Effector CD8-positive, alpha-beta T cell (primary cell): Measurements from ENCODE around the gene ZSCAN26.
A peak's percentile ranks its signal among the peaks of the same experiment; 100 is the strongest.
"Not testable (repeated sequence)": the region's sequence is repeated elsewhere in the genome, so short reads cannot be mapped to it uniquely, and the experiment has no call there.

Experiments used
- DNase-seq: peaks from one replicate; lab custom pipeline; 2025; lab: John Stamatoyannopoulos, UW

The ZSCAN26 gene

DNA sequence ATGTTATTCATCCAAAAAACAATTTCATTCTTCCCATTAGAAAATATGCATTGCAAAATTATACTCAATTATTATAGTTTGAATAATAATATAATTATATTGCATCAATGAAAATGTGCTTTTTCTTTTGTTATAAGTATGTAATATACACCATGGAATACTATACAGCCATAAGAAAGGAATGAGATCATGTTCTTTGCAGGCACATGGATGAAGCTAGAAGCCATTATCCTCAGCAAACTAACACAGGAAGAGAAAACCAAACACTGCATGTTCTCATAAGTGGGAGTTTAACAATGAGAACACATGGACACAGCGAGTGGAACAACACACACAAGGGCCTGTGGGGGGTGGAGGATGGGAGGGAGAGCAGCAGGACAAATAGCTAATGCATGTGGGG is 9.9 kb upstream of the ZSCAN26 start:
- no peak for DNase-seq

DNA sequence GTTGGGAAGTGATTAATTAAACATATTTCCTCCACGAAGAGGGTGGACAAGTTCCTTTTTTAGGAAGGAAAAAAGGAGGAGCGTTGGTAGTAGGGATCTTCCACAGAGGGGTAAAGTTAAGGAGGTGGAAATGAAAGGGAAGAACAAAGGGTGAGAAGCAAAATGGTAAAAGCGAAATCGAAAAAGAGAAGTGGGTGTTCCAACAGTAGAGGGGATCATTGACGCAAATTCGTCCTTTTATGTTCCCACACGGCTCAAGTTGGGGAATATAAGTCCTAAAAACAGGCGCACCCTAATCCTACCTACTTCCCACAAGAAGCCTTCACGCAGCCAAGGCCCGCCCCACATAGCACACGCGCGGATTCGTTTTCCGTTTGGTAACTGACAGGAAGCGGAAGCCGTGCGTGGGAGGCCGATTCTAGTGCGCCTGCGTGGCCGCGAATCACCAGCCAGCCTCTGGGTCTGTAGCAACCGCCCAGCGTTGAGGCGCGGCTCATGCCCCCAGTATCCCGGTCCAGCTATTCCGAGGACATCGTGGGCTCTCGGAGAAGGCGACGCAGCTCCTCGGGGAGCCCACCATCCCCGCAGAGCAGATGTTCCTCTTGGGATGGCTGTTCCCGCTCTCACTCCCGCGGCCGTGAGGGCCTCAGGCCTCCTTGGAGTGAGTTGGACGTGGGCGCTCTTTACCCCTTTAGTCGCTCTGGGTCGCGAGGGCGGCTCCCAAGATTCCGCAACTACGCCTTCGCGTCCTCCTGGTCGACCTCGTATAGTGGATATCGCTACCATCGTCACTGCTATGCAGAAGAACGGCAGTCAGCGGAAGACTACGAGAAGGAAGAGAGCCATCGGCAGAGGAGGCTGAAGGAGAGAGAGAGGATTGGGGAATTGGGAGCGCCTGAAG is 7.8 kb upstream of the ZSCAN26 start, which contains the start of gene NKAPL:
Gene NKAPL (plus strand): TSS at position 421 of the 901 bp plus-strand sequence. CDS start 75 bp downstream, at position 496.
- peak; percentile 9 for DNase-seq

DNA sequence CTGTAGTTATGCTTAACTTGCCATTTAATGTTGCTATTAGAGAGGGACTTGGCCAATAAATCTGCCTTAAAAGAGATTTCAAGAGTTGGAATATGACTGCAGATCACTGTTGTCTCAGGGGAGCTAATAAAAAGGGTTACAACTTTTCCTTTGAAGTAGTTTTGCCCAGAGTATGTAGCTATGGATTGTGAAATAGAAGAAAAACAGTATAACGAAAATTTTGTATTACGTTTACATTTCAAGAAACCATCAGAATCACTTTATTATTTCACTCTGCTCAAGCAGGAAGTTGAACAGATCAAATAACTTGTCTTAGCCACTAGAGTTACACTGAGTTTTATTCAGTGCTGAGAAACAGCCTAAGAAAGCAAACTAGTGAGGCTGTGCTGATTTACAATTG is 3.0 kb upstream of the ZSCAN26 start:
- no peak for DNase-seq

DNA sequence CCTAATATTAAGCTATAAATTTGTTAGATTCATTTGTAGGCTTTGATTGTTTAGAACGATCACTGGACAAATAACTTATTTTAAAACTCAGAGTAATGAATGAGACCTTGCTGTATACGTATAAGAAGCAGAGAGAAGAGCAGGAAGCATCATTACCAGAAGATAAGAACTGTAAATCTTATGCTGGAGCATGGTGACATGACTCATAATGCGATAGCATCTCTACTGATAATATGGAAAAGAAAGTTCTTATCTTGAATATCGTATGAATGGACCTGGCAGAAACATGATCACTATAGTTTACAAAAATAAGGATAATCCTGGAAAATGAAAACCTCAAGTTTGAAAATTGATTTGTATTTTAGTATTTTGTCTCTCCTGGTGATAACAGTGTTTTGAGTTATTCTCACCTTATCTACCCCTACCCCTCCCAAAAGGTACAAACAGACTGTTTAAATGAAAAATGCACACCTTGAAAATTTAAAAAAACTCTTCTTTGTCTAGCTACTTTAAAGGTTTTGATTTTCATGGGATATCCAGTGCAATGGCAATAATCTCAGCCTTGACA is 2.0 kb upstream of the ZSCAN26 start:
- no peak for DNase-seq

DNA sequence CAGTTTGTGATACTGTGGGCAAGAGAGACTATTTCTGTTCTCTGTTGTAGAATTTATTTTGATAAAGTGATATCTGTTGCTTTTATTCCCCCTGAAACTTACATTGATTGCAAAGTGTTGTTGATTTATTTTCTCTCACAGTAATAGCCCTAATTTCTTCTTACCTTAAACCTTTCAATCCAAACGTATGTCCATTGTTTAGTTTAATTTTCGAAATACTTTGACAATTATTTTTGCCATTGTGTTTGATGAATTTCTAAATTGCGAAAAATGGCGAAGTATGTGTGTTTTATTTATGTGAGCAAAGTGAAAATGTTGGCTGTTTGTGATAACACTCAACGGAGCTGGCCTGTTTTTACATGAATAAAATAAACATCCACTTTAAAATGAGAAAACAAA is 381 bp upstream of the ZSCAN26 start:
- no peak for DNase-seq

DNA sequence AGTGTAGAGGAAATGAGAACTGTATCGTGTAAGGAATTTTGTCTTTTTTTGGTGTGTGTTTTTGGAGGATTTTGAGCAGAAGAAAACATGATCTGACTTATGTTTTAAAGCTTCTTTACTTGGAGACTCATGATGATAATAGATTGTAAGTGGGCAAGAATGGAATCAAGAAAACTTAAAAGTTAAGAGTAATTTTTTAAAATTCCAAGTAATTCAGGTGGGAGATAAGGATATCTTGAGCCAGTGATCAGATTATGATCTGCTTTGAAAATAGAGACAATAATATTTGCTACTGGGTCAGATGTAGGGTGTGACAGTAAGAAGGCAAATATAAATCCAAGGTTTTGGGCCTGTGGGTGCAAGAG is 734 bp downstream of the ZSCAN26 start:
- no peak for DNase-seq

DNA sequence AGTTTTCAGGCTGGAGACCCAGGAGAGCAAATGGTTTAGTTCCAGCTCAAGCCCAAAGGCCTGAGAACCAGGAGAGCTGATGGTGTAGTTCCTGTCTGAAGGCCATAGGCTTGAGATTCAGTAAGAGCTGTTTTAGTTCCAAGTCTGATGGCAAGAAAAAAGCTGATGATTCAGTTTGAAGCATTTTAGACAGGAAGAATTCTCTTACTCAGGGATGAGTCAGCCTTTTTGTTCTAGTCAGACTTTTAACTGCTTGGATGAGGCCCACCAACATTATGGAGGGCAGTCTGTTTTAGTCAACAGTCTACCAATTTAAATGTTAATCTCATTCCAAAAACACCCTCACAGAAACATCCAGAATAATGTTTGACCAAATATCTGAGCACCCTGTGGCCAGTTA is 2.5 kb downstream of the ZSCAN26 start:
- DNase-seq, result no peak

DNA sequence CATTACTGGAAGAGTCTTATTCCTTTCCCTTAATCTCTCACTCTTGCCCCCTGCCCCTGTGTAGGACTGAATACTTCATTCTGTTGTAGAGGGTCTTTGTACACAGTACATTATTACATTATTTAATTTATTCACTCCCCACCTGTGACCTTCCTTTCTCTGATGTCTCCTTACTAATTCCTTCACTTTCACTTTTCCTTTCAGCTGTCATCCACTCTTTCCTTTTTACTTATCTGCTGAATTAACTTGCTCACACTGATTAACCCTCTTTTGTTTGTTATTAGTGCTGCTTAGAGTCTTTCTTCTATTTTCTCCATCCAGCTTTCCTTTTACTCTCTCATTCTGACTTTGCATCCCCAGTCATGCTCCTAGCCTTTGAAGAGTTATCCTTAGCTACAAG is 7.9 kb downstream of the ZSCAN26 start:
- DNase-seq, result no peak

DNA sequence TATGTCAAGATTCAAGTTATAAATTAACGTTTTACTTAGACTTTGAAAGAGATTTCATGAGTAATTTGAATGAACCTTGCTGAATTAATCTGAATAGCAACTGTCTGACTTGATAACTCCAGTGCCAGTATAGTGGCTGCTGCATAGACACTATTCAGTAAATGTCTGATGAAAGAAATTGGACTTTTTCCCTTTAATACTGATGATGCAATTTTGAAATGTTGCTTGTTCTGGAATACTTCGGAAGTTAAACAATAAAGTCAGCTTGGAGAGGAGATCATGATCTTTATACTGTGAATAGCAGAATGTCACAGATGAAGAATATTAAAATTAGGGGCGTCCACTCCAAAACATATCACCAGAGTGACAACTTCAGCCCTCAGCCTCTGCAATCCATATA is 10.8 kb downstream of the ZSCAN26 start:
- no peak for DNase-seq

DNA sequence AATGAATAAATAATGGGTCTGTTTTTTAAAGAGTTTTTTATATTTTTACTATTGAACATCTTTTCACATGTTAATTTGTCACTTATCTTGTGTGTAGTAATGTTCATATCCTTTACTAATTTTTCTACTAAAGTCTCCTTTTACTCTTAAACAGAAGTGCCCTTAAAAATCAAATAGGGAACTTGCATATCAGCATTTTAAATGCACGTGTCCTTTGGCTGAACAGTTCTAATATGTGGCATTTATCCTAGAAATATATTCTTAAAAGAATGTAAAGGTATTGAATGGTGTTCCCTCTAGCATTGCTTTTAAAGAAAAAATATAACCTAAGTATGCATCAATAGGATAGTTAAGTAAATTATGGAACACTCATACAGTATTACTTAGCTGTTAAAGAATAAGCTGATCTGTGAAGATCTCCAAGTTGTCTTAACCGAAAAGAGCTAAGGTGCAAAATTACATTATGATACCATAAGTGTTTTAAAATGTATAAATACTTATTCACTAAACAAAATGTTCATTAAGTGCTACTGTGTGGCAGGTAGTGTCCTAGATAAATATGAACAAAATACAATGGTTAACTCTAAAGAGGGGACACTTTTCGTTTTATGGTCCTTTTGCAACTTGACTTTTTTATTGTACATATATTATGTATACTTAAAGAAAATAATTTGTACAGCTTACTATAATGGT is 13.8 kb downstream of the ZSCAN26 start:
- no peak for DNase-seq

DNA sequence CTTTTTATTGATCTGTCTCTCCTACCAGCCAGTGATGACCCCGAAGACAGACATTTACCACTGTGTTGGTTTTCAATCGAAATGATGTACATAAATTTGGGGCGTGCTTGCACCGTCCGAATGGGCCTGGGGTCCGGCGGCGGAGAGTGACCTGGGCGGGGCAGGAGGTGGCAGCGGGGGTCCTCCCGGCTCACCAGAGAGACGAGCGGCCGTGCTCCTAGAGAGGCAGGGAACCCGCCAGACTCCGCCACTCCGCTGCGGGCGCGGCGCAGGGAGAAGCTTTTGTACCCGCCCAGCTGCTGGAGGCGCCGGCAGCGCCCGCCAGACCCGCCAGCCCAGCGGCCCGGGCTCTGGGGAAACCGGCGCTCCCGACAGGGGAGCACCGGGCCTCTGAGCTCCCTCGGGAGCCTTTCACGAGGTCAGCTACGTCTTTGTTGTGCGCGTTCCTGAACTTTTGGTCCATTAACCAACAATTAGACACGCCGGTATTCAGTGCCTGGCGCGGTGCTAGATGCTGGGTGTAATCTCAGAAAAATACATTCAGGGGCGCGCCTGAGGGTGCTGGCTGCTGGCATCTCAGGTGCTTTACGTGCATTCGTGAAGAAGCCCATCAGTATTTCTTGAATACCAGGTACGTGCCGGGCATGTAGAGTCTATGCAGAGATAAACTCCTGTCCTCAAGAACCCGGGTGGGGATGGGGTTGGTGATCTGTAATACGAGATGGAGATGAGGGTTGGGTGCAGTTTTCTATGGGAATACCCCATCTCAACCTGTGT is 14.5 kb downstream of the ZSCAN26 start, which contains the start of gene PGBD1:
Gene PGBD1 (plus strand): TSS at position 285 of the 777 bp plus-strand sequence. CDS start 2,242 bp downstream, outside the sequence.
- peak; percentile 7 for DNase-seq

DNA sequence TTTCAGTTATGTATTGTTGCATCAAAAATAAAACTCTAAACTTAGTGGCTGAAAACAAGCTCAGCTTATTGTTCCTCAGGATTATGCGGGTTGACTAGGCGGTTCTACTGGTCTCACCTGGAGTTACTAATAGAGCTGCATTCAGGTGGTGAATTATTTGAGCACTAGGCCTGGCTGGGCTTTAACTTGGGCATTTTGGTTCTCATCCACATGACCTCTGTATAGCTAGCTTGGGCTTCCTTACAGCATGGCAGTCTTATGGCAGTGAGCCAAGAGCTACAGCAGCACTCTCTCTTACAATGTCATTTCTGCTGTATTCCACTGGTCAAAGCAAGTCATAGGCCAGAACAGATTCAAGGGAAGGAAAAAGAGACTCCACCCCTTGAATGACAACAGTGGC is 16.0 kb downstream of the ZSCAN26 start:
- no peak for DNase-seq

DNA sequence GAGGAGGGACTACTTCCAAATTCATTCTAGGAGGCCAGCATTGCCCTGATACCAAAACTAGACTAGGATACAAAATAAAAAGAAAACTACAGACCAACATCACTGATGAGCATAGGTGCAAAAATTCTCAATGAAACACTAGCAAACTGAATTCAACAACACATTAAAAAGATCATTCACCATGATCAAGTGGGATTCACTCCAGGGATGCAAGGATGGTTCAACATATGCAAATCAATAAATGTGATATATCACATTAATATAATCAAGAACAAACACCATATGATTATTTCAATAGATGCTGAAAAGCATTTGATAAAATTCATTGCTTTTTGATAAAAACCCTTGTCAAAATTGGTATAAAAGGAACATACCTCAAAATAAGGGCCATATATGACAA is 24.6 kb downstream of the ZSCAN26 start:
- DNase-seq, result no peak

DNA sequence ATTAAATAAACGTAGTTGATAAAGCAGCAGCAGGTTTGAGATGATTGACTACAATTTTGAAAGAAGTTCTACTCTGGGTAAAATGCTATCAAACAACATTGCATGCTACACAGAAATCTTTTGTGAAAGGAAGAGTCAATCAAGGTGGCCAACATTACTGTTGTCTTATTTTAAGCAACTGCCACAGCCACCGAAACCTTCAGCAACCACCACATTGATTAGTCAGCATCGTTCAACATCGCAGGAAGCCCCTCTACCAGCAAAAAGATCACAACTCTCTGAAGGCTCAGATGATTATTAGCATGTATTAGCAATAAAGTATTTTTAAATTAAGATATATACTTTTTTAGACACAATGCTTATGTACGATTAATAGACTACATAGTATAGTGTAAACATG is 28.4 kb downstream of the ZSCAN26 start:
- DNase-seq, result no peak

DNA sequence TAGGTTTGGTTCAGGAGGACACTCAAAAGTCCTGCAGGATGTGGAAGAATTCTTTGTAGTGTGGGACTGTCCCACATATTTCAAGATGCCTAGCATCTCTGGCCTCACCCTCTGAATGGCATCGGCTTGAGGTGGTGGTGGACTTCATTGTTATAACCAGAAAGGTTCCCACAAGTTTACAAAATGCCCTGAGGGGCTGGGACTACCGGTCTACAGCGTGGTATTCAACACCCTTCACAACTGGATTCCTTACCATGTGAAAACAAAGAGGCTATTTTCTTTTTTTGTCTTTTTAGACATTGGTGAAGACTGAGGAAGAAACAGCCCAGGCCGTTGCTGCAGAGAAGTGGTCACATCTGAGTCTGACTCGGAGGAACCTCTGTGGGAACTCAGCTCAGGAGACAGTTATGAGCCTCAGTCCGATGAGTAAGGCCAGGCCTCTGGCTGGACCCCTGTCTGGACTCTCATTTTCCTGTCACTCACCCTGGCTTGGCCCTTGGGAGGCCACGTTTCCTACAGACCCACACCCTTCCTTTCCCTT is 29.6 kb downstream of the ZSCAN26 start:
- DNase-seq, result no peak

DNA sequence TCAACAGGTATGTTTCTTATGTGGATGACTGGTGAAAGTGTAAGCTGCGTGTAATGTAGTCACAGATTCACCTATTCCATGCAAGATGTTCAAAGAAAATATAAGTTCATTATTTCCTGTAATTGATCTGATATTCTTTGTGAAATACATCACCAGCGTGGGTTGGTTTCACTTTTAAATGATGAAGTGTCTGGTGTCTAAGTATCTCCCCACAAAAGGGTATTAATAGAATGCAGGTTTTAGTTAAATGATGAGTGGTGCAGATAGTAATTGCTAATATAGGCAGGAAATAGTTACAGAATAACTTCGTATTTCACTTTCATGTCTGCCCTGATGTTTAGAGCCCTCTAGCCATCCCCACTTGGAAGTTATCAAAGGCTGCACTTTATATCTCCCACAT is 36.6 kb downstream of the ZSCAN26 start:
- DNase-seq, result no peak

DNA sequence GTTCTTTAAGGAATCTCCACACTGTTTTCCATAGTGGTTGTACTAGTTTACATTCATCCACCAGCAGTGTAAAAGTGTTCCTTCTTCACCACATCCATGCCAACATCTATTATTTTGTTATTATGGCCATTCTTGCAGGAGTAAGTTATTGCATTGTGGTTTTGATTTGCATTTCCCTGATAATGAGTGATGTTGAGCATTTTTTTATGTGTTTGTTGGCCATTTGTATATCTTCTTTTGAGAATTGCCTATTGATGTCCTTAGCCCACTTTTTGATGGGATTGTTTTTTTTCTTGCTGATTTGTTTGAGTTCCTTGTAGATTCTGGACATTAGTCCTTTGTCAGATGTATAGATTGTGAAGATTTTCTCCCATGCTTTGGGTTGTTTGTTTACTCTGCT is 39.4 kb downstream of the ZSCAN26 start:
- DNase-seq, result not testable (repeated sequence)

DNA sequence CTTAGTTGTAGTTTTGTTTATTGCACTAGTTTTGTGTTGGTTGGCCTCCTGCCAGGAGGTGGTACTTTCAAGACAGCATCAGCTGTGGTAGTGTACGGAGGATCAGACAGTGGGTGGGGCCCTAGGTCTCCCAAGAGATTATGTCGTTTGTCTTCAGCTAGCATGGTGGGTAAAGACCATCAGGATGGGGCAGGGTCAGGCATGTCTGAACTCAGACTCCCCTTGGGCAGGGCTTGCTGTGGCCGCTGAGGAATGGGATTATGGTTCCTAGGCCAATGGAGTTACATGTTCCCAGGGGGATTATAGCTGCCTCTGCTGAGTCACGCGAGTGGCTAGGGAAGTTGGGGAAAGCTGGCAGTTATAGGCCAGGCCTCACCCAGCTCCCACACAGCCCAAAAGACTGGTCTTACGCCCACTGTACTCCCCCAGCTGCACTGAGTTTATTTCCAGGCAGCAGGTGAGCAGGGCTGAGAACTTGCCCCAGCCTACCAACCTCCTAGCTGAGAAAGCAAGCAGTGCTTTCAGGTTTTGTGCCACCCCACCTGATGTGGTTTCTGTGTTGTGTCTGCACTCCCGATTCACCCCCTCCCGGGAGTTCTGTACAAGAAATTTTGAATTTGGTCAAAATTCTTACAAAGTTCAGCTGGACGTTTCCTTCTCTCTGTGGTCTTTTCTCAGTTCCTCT is 44.3 kb downstream of the ZSCAN26 start:
- no peak for DNase-seq

DNA sequence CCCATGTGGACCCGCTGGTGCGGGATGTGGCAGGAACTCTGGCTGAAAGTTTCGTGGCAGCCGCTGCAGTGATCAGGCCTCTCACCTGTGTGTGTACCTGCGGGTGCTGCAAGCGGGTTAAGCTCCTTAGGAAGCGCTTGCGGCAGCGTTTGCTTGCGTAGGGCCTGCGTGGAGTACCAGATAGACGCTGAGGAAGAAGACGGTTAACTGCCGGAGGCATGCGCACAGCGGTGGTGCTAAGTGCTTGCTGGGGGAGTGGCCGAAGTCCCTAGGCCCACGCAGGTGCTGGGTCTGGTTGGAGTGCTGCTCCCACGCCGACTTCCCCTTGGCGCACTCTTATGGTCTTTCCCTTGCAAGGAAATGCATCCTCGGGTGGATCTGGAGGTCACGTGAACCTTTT is 46.0 kb downstream of the ZSCAN26 start:
- DNase-seq, result no peak

DNA sequence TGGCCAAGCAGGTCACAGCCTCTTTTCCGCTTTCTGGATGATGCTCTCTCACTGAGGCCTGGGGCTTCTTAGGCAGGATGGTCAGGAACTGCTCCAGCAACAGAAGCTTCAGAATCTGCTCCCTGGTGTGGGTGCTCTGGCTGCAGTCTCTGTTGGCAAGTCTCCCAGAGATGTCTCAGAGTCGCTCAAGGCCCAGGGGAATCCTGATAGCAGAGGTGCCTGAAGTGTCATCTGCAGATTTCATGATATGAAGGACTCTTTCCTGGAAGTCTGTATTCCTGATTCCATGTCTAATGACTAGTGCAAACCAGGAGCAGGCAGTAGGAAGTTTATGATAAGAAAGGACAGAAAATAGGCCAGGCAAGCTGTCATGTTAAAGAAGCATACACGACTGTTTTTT is 48.7 kb downstream of the ZSCAN26 start:
- no peak for DNase-seq

DNA sequence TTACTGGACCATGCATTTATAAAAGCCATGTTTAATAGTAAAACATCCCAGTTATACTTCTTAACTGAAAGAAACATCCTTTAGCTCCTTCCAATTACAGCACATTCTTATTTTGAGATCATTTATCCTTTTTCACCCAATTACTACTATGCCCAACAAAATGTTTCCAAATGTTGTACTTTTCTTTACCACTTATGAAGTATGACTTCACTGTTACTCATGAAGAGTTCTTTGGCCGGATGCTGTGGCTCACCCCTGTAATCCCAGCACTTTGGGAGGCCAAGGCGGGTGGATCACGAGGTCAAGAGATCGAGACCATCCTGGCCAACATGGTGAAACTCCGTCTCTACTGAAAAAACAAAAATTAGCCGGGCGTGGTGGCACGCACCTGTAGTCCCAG is 50.9 kb downstream of the ZSCAN26 start:
- not testable (repeated sequence) for DNase-seq
